ENCODE results near the gene AFF2.

DNA sequence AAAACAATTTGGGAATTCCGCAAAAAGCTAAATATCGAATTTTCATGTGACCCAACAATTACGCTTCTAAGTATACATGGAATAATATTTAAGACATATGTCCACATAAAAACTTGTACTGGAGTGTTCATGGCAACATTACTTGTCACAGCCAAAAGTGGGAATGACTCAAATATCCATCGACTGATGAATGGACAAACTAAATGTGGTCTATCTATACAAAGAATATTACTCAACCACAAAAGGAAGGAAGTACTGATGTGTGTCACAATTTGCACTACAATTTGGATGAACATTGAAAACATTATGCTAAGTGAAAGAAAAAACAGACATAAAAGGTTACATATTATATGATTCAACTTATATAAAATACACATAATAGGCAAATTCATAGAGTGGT lies 71.9 kb downstream of the AFF2 start:
- TF ChIP-seq, protein P1, sequence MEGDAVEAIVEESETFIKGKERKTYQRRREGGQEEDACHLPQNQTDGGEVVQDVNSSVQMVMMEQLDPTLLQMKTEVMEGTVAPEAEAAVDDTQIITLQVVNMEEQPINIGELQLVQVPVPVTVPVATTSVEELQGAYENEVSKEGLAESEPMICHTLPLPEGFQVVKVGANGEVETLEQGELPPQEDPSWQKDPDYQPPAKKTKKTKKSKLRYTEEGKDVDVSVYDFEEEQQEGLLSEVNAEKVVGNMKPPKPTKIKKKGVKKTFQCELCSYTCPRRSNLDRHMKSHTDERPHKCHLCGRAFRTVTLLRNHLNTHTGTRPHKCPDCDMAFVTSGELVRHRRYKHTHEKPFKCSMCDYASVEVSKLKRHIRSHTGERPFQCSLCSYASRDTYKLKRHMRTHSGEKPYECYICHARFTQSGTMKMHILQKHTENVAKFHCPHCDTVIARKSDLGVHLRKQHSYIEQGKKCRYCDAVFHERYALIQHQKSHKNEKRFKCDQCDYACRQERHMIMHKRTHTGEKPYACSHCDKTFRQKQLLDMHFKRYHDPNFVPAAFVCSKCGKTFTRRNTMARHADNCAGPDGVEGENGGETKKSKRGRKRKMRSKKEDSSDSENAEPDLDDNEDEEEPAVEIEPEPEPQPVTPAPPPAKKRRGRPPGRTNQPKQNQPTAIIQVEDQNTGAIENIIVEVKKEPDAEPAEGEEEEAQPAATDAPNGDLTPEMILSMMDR (IDR thresholded peaks at IDR 0.05) = no peak
- no peak for TF ChIP-seq POLR2A (IDR thresholded peaks at IDR 0.05)

Measured in testis (tissue), 2 donors.